ENCODE results near the gene ZNF292.
"Not testable (repeated sequence)": the region's sequence is repeated elsewhere in the genome, so short reads cannot be mapped to it uniquely, and the experiment has no call there.

ZNF292 gene

DNA sequence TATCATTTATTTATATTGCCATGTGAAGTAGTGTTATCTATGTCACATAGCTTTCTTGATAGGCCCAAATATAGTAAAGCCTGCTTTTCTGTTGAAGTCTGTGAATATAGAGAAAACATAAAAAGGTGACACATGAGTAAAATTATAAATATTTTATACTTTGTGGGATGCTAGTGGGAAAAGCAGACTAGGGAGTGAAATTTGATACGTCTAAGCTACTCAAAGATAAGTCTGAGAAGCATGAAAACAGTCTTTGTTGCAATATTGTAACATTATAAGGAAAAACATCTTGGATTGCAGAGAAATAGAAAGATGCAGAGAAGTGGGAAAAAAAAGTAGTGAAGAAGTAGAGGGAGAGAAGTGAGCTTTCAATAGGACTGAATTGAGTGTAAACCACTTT, 75.4 kb downstream of the ZNF292 start:
- Histone ChIP-seq H3K4me1 (ENCODE audit: low read depth, poor library complexity, severe bottlenecking) (no peaks in the 10 kb centered on the region), H3K9ac (no peak overlapping the region), H3K27me3 (ENCODE audit: insufficient read depth, low read depth) (no peaks in the 10 kb centered on the region), H4K20me1 (ENCODE audit: insufficient read depth) (no peaks in the 10 kb centered on the region), H3K27ac (no peak overlapping the region), H3K79me2 (ENCODE audit: insufficient read depth, low read depth) (no peaks in the 10 kb centered on the region), H3K4me3 (IDR thresholded peaks at IDR 0.05; ENCODE audit: insufficient read depth, low read depth, low read length) (no peak overlapping the region), H3K4me2 (no peak overlapping the region), H3K36me3 (ENCODE audit: insufficient read depth) (no peaks in the 10 kb centered on the region), H2AFZ (ENCODE audit: low read depth) (no peak overlapping the region)
- no peak for TF ChIP-seq CTCF (conservative IDR thresholded peaks at IDR 0.05; ENCODE audit: low read depth, low read length)

DNA sequence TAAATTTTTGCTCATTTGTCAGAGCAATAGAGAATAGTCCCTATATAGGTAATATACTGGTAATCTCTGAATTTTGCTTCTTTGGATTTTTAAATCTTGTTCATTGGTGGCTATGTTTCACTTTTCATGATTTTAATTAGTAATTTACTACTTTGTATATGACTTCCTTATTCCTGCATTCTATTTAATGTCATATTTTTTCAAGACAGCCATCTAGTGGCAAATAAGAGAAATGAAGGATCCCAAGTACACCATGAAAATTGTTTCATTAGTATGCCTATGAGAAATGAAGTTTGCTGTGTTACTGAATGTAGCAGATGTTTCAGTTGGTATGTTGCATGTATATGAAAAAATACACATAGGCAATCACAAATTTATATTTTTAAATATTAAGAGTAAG, 82.4 kb downstream of the ZNF292 start:
- Histone ChIP-seq H3K79me2 (ENCODE audit: insufficient read depth, low read depth) (no peaks in the 10 kb centered on the region), H3K27me3 (ENCODE audit: insufficient read depth, low read depth) (no peaks in the 10 kb centered on the region), H2AFZ (ENCODE audit: low read depth) (no peak overlapping the region), H3K4me1 (ENCODE audit: low read depth, poor library complexity, severe bottlenecking) (no peaks in the 10 kb centered on the region), H4K20me1 (ENCODE audit: insufficient read depth) (no peaks in the 10 kb centered on the region), H3K4me3 (IDR thresholded peaks at IDR 0.05; ENCODE audit: insufficient read depth, low read depth, low read length) (no peak overlapping the region), H3K36me3 (ENCODE audit: insufficient read depth) (no peaks in the 10 kb centered on the region), H3K4me2 (no peak overlapping the region), H3K9ac (no peak overlapping the region), H3K27ac (no peak overlapping the region)
- peak; percentile 53 for TF ChIP-seq CTCF (conservative IDR thresholded peaks at IDR 0.05; ENCODE audit: low read depth, low read length)

GRCh38 chr6:87239098-87239635, 83.8 kb downstream of the ZNF292 start:
- not testable (repeated sequence) for H3K36me3 ChIP-seq (ENCODE audit: insufficient read depth)

GRCh38 chr6:87241304-87241703, 85.9 kb downstream of the ZNF292 start:
- H3K4me3 ChIP-seq (IDR thresholded peaks at IDR 0.05; ENCODE audit: insufficient read depth, low read depth, low read length) = no peak overlapping the region
- no peak overlapping the region for H3K9ac ChIP-seq
- no peaks in the 10 kb centered on the region for H3K27me3 ChIP-seq (ENCODE audit: insufficient read depth, low read depth)
- no peaks in the 10 kb centered on the region for H3K36me3 ChIP-seq (ENCODE audit: insufficient read depth)
- no peaks in the 10 kb centered on the region for H3K4me1 ChIP-seq (ENCODE audit: low read depth, poor library complexity, severe bottlenecking)
- H3K27ac ChIP-seq = no peak overlapping the region
- H3K79me2 ChIP-seq (ENCODE audit: insufficient read depth, low read depth) = no peaks in the 10 kb centered on the region
- no peak for TF ChIP-seq CTCF (conservative IDR thresholded peaks at IDR 0.05; ENCODE audit: low read depth, low read length)
- H3K4me2 ChIP-seq = no peak overlapping the region
- no peaks in the 10 kb centered on the region for H4K20me1 ChIP-seq (ENCODE audit: insufficient read depth)
- no peak overlapping the region for H2AFZ ChIP-seq (ENCODE audit: low read depth)

More at GRCh38 chr6:87239098-87239635, 83.8 kb downstream of the ZNF292 start:
- H3K4me1 ChIP-seq (ENCODE audit: low read depth, poor library complexity, severe bottlenecking); H3K27ac ChIP-seq; H3K9ac ChIP-seq; H3K4me2 ChIP-seq; H3K4me3 ChIP-seq (IDR thresholded peaks at IDR 0.05; ENCODE audit: insufficient read depth, low read depth, low read length); H3K27me3 ChIP-seq (ENCODE audit: insufficient read depth, low read depth); H4K20me1 ChIP-seq (ENCODE audit: insufficient read depth); H2AFZ ChIP-seq (ENCODE audit: low read depth); H3K79me2 ChIP-seq (ENCODE audit: insufficient read depth, low read depth): not testable (repeated sequence)

GRCh38 chr6:87242311-87242710, 86.9 kb downstream of the ZNF292 start:
- no peak overlapping the region for H3K4me3 ChIP-seq (IDR thresholded peaks at IDR 0.05; ENCODE audit: insufficient read depth, low read depth, low read length)
- no peak overlapping the region for H3K9ac ChIP-seq
- H3K27ac ChIP-seq = no peak overlapping the region
- no peaks in the 10 kb centered on the region for H4K20me1 ChIP-seq (ENCODE audit: insufficient read depth)
- no peak overlapping the region for H3K4me2 ChIP-seq
- no peaks in the 10 kb centered on the region for H3K36me3 ChIP-seq (ENCODE audit: insufficient read depth)
- no peak overlapping the region for H2AFZ ChIP-seq (ENCODE audit: low read depth)
- no peaks in the 10 kb centered on the region for H3K4me1 ChIP-seq (ENCODE audit: low read depth, poor library complexity, severe bottlenecking)
- H3K27me3 ChIP-seq (ENCODE audit: insufficient read depth, low read depth) = no peaks in the 10 kb centered on the region
- H3K79me2 ChIP-seq (ENCODE audit: insufficient read depth, low read depth) = no peaks in the 10 kb centered on the region
- TF ChIP-seq CTCF (conservative IDR thresholded peaks at IDR 0.05; ENCODE audit: low read depth, low read length) = no peak

Measured in KMS-11 (cell line).